ENCODE measurements around the gene KCNJ5.

- no peak for TF ChIP-seq CTCF (IDR thresholded peaks at IDR 0.05)
- no peak for TF ChIP-seq POLR2A (IDR thresholded peaks at IDR 0.05)
- no peak for TF ChIP-seq EP300 (IDR thresholded peaks at IDR 0.05)
Measured at GRCh38 chr11:128901653-128902514, 10.7 kb downstream of the KCNJ5 start.

All from tibial nerve (tissue), 4 donors.